GM23338 (cell line): ENCODE data around the gene TRPM3. TPM values are rescaled to one million over a fixed set of nuclear protein-coding genes. Genes with fewer than 3 reads are reported as not detected.

Experiments used
- ATAC-seq: fragments of 200-7000 bp; cut with Tn5 transposase; 3 replicates; pipeline ENCODE4 v1.9.1; 2020
- DNase-seq: peaks from one replicate; pipeline ENCODE4 v3.0.0-alpha.2; 2015; ENCODE audit warnings: low spot score
- H2AFZ ChIP-seq: fragments of 200-600 bp; sonication (generic); 2 replicates; pipeline ENCODE4 v1.8.0; 2016; ENCODE audit warnings: antibody characterized with exemption, mild to moderate bottlenecking, moderate library complexity
- H3F3A ChIP-seq: fragments of 200-600 bp; sonication (generic); replicated peaks from 2 replicates; pipeline ENCODE4 v1.8.0; 2017; ENCODE audit warnings: antibody characterized with exemption, mixed run types, low read depth
- H3K27ac ChIP-seq: fragments of 200-600 bp; sonication (generic); 2 replicates; pipeline ENCODE4 v1.6.1; 2016; ENCODE audit warnings: low read depth
- H3K27me3 ChIP-seq: fragments of 200-600 bp; sonication (generic); 2 replicates; pipeline ENCODE4 v1.8.0; 2016; ENCODE audit warnings: mild to moderate bottlenecking, mixed run types, moderate library complexity; ENCODE audit not compliant: insufficient read depth
- H3K36me3 ChIP-seq: fragments of 200-600 bp; sonication (generic); 2 replicates; pipeline ENCODE4 v1.8.0; 2016; ENCODE audit warnings: mild to moderate bottlenecking; ENCODE audit not compliant: insufficient read depth
- H3K4me1 ChIP-seq: fragments of 200-600 bp; sonication (generic); 2 replicates; pipeline ENCODE4 v1.8.0; 2016; ENCODE audit warnings: mild to moderate bottlenecking, moderate library complexity; ENCODE audit not compliant: insufficient read depth
- H3K4me2 ChIP-seq: fragments of 200-600 bp; sonication (generic); 2 replicates; pipeline ENCODE4 v1.7.1; 2017; ENCODE audit warnings: mixed run types
- H3K4me3 ChIP-seq: fragments of 200-600 bp; sonication (generic); 2 replicates; pipeline ENCODE4 v1.6.1; 2016; ENCODE audit warnings: mixed run types
- H3K79me2 ChIP-seq: fragments of 200-600 bp; sonication (generic); replicated peaks from 2 replicates; pipeline ENCODE4 v1.8.0; 2017; ENCODE audit warnings: mild to moderate bottlenecking; ENCODE audit not compliant: insufficient read depth
- H3K9me2 ChIP-seq: fragments of 200-600 bp; sonication (generic); 2 replicates; pipeline ENCODE4 v1.8.0; 2017; ENCODE audit not compliant: insufficient read depth
- H4K20me1 ChIP-seq: fragments of 200-600 bp; sonication (generic); replicated peaks from 2 replicates; pipeline ENCODE4 v1.8.0; 2017; ENCODE audit warnings: mild to moderate bottlenecking; ENCODE audit not compliant: insufficient read depth
- H3K27ac Mint-ChIP-seq: 2 replicates; pipeline ENCODE4 v1.8.0; 2020; ENCODE audit warnings: inconsistent platforms, mild to moderate bottlenecking, moderate library complexity, mixed read lengths
- H3K27me3 Mint-ChIP-seq: 3 replicates; pipeline ENCODE4 v1.8.0; 2022; ENCODE audit warnings: low read depth, mild to moderate bottlenecking, moderate library complexity, mixed read lengths, inconsistent platforms; ENCODE audit not compliant: insufficient read depth, poor library complexity
- H3K36me3 Mint-ChIP-seq: 3 replicates; pipeline ENCODE4 v1.8.0; 2021; ENCODE audit warnings: low read depth, mild to moderate bottlenecking, inconsistent platforms, moderate library complexity, mixed read lengths
- H3K4me1 Mint-ChIP-seq: 3 replicates; pipeline ENCODE4 v1.8.0; 2020; ENCODE audit warnings: mild to moderate bottlenecking, inconsistent platforms, mixed read lengths
- H3K4me3 Mint-ChIP-seq: 3 replicates; pipeline ENCODE4 v1.8.0; 2021; ENCODE audit warnings: moderate library complexity, mild to moderate bottlenecking, inconsistent platforms, mixed read lengths
- H3K9me3 Mint-ChIP-seq: 3 replicates; pipeline ENCODE4 v1.8.0; 2020; ENCODE audit warnings: moderate library complexity, mild to moderate bottlenecking, inconsistent platforms, mixed read lengths
- CREB1 ChIP-seq: fragments of 250-450 bp; sonication (Bioruptor Pico); IDR thresholded peaks from 2 replicates; pipeline ENCODE4 v1.5.0; 2020; ENCODE audit warnings: low read depth, mild to moderate bottlenecking, moderate library complexity
- EZH2 ChIP-seq: fragments of 200-600 bp; sonication (generic); IDR thresholded peaks from one replicate; pipeline ENCODE4 v1.8.0; 2017; ENCODE audit warnings: antibody characterized with exemption, mild to moderate bottlenecking, low read depth; ENCODE audit not compliant: unreplicated experiment
- EZH2phosphoT487 ChIP-seq: fragments of 200-600 bp; sonication (generic); IDR thresholded peaks from one replicate; pipeline ENCODE4 v1.8.1; 2018; ENCODE audit warnings: antibody characterized with exemption; ENCODE audit not compliant: unreplicated experiment
- JUNB ChIP-seq: IDR thresholded peaks from one replicate; pipeline ENCODE4 v1.6.1; 2016; ENCODE audit warnings: antibody characterized with exemption; ENCODE audit not compliant: unreplicated experiment
- NANOG ChIP-seq: IDR thresholded peaks from 2 replicates; pipeline ENCODE4 v1.6.1; 2016; ENCODE audit warnings: antibody characterized with exemption, borderline replicate concordance
- POLR2AphosphoS5 ChIP-seq: IDR thresholded peaks from 2 replicates; pipeline ENCODE4 v1.6.1; 2016; ENCODE audit warnings: antibody characterized with exemption, low read depth
- STAT1 ChIP-seq: IDR thresholded peaks from one replicate; pipeline ENCODE4 v1.6.1; 2016; ENCODE audit warnings: antibody characterized with exemption; ENCODE audit not compliant: unreplicated experiment
- ZNF331 ChIP-seq: fragments of 250-450 bp; sonication (Bioruptor Pico); IDR thresholded peaks from 2 replicates; pipeline ENCODE4 v1.5.0; 2020; ENCODE audit warnings: low read depth, mild to moderate bottlenecking, moderate library complexity
- polyA plus RNA-seq: library from polyadenylated mRNA; unstranded; fragments of >200 nt; fragmentation: Nextera tagmentation; extraction: Ambion mirVana; gene quantifications from 2 replicates; pipeline ENCODE4 v1.2.1, GENCODE V29; 2016
- total RNA-seq: library from RNA; depleted of rRNA; stranded (reverse); fragments of >200 nt; shearing (Covaris generic); gene quantifications from 2 replicates; pipeline ENCODE4 v1.2.3, GENCODE V29; 2014
- TF ChIP-seq, protein P1 (sequence below): IDR thresholded peaks from one replicate; pipeline ENCODE4 v1.6.1; 2018; ENCODE audit warnings: antibody characterized with exemption; ENCODE audit not compliant: unreplicated experiment
- TF ChIP-seq, protein P2 (sequence below): IDR thresholded peaks from 2 replicates; pipeline ENCODE4 v1.6.1; 2016; ENCODE audit warnings: antibody characterized with exemption

TRPM3 gene
- total and polyA plus RNA-seq, 2 experiments from 2014 or later, result 2.8 to 8.2 TPM

DNA sequence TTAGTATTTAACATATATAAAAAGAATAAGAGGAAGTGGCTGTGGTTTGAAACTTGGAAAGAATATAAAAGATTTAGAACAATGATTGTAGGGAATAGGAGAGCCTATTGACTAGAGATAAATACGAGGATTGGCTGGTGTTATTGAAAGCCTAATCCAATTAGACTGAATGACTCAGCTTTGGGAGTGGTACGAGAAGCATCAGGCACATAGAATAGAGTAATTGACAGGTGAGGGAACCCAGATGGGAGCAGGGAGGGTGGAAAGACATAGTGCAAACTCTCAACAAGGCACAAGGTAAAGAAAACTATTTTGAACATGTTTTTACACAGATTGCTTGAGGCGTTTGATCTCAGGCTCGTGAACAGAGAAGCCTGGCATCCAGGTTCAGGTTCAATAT is 368.1 kb downstream of the TRPM3 start:
- H3K27me3 Mint-ChIP-seq, result peaks cover 3% of the 10 kb centered on the region
- no peaks in the 10 kb centered on the region for H3K79me2 ChIP-seq
- no peaks in the 10 kb centered on the region for H3K27me3 ChIP-seq
- H2AFZ ChIP-seq, result no peak overlapping the region
- TF ChIP-seq ZNF331, result no peak
- TF ChIP-seq STAT1, result no peak
- no peak for TF ChIP-seq JUNB
- TF ChIP-seq, protein P1, sequence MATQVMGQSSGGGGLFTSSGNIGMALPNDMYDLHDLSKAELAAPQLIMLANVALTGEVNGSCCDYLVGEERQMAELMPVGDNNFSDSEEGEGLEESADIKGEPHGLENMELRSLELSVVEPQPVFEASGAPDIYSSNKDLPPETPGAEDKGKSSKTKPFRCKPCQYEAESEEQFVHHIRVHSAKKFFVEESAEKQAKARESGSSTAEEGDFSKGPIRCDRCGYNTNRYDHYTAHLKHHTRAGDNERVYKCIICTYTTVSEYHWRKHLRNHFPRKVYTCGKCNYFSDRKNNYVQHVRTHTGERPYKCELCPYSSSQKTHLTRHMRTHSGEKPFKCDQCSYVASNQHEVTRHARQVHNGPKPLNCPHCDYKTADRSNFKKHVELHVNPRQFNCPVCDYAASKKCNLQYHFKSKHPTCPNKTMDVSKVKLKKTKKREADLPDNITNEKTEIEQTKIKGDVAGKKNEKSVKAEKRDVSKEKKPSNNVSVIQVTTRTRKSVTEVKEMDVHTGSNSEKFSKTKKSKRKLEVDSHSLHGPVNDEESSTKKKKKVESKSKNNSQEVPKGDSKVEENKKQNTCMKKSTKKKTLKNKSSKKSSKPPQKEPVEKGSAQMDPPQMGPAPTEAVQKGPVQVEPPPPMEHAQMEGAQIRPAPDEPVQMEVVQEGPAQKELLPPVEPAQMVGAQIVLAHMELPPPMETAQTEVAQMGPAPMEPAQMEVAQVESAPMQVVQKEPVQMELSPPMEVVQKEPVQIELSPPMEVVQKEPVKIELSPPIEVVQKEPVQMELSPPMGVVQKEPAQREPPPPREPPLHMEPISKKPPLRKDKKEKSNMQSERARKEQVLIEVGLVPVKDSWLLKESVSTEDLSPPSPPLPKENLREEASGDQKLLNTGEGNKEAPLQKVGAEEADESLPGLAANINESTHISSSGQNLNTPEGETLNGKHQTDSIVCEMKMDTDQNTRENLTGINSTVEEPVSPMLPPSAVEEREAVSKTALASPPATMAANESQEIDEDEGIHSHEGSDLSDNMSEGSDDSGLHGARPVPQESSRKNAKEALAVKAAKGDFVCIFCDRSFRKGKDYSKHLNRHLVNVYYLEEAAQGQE, result no peak
- TF ChIP-seq CREB1 (CRISPR knock-in tag), result no peak
- no peaks in the 10 kb centered on the region for H3K4me1 ChIP-seq
- H3K4me3 ChIP-seq, result no peak overlapping the region
- H4K20me1 ChIP-seq, result no peaks in the 10 kb centered on the region
- H3K4me2 ChIP-seq, result no peak overlapping the region
- no peaks in the 10 kb centered on the region for H3K9me2 ChIP-seq
- H3K4me3 Mint-ChIP-seq, result no peak overlapping the region
- no peak overlapping the region for H3K27ac ChIP-seq
- H3K9me3 Mint-ChIP-seq, result no peaks in the 10 kb centered on the region
- H3K36me3 ChIP-seq, result no peaks in the 10 kb centered on the region
- no peak overlapping the region for H3K27ac Mint-ChIP-seq
- no peaks in the 10 kb centered on the region for H3K4me1 Mint-ChIP-seq
- DNase-seq (no peak), ATAC-seq (no peak)
- no peaks in the 10 kb centered on the region; the same call in 2 of the 3 replicates for H3K36me3 Mint-ChIP-seq
- H3F3A ChIP-seq, result no peaks in the 10 kb centered on the region

DNA sequence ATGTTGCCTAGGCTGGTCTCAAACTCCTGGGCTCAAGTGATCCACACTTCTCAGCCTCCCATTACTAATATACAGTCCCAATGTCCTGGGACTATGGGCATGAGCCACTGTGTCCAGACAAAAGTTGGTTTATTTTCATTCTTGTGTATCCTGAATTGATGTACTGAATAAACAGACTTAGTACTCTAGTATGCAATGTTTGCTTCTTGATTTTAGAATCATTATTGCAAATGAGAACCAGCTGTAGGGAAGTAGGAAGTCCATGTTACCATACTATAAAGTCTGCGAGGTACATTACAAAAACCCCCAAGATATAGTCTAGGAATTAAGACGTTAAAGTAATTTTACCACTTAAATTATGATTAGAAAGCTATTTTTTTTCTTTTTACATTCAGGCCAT is 372.4 kb downstream of the TRPM3 start:
- H3K9me3 Mint-ChIP-seq, result no peaks in the 10 kb centered on the region
- no peaks in the 10 kb centered on the region for H3K27me3 Mint-ChIP-seq
- Histone ChIP-seq H4K20me1 (no peaks in the 10 kb centered on the region), H3K27ac (no peak overlapping the region), H3K79me2 (no peaks in the 10 kb centered on the region), H3K4me2 (no peak overlapping the region), H3K4me3 (no peak overlapping the region), H3F3A (no peaks in the 10 kb centered on the region), H2AFZ (no peak overlapping the region), H3K9me2 (no peaks in the 10 kb centered on the region), H3K4me1 (no peaks in the 10 kb centered on the region), H3K36me3 (no peaks in the 10 kb centered on the region), H3K27me3 (no peaks in the 10 kb centered on the region)
- no peak overlapping the region for H3K4me3 Mint-ChIP-seq
- TF ChIP-seq EZH2, result no peak
- no peak for TF ChIP-seq STAT1
- TF ChIP-seq NANOG, result no peak
- no peak for ATAC-seq
- no peaks in the 10 kb centered on the region; the same call in 2 of the 3 replicates for H3K36me3 Mint-ChIP-seq
- no peaks in the 10 kb centered on the region for H3K4me1 Mint-ChIP-seq
- H3K27ac Mint-ChIP-seq, result no peak overlapping the region
- DNase-seq, result no peak

DNA sequence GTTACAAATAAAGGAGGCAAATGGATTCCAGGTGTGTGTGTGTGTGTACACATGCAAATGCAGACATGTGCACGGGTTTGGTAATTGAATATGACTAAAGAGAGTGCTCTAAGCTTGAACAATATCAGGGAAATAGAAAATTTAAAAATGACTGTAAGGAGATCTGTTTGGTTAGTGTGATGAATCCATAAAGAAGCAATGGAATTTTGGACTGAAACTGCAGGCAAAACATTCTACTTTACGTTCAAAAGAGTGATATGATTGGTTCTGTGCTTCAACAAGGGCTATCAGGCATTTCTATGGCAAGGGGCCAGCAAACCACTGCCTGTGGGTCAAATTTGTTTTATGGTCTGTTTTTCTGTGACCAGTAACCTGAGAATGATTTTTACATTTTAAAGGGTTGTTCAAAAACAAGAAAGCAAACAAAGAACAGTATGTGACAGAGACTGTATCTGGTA is 374.1 kb downstream of the TRPM3 start:
- H3K9me3 Mint-ChIP-seq, result no peaks in the 10 kb centered on the region
- TF ChIP-seq EZH2phosphoT487 (no peak), JUNB (no peak), STAT1 (no peak), POLR2AphosphoS5 (no peak), ZNF331 (no peak)
- TF ChIP-seq, protein P2, sequence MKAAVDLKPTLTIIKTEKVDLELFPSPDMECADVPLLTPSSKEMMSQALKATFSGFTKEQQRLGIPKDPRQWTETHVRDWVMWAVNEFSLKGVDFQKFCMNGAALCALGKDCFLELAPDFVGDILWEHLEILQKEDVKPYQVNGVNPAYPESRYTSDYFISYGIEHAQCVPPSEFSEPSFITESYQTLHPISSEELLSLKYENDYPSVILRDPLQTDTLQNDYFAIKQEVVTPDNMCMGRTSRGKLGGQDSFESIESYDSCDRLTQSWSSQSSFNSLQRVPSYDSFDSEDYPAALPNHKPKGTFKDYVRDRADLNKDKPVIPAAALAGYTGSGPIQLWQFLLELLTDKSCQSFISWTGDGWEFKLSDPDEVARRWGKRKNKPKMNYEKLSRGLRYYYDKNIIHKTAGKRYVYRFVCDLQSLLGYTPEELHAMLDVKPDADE, result no peak
- TF ChIP-seq, protein P1, result no peak

More for the DNA sequence above, 374.1 kb downstream of the TRPM3 start:
- Histone ChIP-seq H3K9me2 (no peaks in the 10 kb centered on the region), H3K79me2 (no peaks in the 10 kb centered on the region), H3K36me3 (no peaks in the 10 kb centered on the region), H3K4me3 (no peak overlapping the region), H3K27ac (no peak overlapping the region), H4K20me1 (no peaks in the 10 kb centered on the region), H3K4me1 (no peaks in the 10 kb centered on the region), H3K27me3 (no peaks in the 10 kb centered on the region), H2AFZ (no peak overlapping the region), H3F3A (no peaks in the 10 kb centered on the region), H3K4me2 (no peak overlapping the region)
- DNase-seq (no peak), ATAC-seq (no peak)
- no peaks in the 10 kb centered on the region for H3K4me1 Mint-ChIP-seq
- no peaks in the 10 kb centered on the region for H3K36me3 Mint-ChIP-seq
- H3K27me3 Mint-ChIP-seq, result no peaks in the 10 kb centered on the region
- H3K4me3 Mint-ChIP-seq, result no peak overlapping the region
- no peak overlapping the region for H3K27ac Mint-ChIP-seq
